Glomerular endothelial cell (primary cell): ENCODE data around the gene ATN1. TPM values are rescaled to one million over a fixed set of nuclear protein-coding genes. Genes with fewer than 3 reads are reported as not detected.
"Not testable (repeated sequence)": the region's sequence is repeated elsewhere in the genome, so short reads cannot be mapped to it uniquely, and the experiment has no call there.

Experiments used
- DNase-seq: peaks from one replicate; pipeline ENCODE4 v3.0.0-alpha.2; 2011; ENCODE audit warnings: low read depth, low spot score; ENCODE audit errors: extremely low read depth
- total RNA-seq: library from RNA; depleted of rRNA; stranded (reverse); fragments of >200 nt; gene quantifications from 2 replicates; pipeline ENCODE4 v1.2.3, GENCODE V29; 2015

ATN1 gene, protein sequence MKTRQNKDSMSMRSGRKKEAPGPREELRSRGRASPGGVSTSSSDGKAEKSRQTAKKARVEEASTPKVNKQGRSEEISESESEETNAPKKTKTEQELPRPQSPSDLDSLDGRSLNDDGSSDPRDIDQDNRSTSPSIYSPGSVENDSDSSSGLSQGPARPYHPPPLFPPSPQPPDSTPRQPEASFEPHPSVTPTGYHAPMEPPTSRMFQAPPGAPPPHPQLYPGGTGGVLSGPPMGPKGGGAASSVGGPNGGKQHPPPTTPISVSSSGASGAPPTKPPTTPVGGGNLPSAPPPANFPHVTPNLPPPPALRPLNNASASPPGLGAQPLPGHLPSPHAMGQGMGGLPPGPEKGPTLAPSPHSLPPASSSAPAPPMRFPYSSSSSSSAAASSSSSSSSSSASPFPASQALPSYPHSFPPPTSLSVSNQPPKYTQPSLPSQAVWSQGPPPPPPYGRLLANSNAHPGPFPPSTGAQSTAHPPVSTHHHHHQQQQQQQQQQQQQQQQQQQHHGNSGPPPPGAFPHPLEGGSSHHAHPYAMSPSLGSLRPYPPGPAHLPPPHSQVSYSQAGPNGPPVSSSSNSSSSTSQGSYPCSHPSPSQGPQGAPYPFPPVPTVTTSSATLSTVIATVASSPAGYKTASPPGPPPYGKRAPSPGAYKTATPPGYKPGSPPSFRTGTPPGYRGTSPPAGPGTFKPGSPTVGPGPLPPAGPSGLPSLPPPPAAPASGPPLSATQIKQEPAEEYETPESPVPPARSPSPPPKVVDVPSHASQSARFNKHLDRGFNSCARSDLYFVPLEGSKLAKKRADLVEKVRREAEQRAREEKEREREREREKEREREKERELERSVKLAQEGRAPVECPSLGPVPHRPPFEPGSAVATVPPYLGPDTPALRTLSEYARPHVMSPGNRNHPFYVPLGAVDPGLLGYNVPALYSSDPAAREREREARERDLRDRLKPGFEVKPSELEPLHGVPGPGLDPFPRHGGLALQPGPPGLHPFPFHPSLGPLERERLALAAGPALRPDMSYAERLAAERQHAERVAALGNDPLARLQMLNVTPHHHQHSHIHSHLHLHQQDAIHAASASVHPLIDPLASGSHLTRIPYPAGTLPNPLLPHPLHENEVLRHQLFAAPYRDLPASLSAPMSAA (N-terminal part only)
- 33.6 and 64.6 TPM in 2 replicates for total RNA-seq

DNA sequence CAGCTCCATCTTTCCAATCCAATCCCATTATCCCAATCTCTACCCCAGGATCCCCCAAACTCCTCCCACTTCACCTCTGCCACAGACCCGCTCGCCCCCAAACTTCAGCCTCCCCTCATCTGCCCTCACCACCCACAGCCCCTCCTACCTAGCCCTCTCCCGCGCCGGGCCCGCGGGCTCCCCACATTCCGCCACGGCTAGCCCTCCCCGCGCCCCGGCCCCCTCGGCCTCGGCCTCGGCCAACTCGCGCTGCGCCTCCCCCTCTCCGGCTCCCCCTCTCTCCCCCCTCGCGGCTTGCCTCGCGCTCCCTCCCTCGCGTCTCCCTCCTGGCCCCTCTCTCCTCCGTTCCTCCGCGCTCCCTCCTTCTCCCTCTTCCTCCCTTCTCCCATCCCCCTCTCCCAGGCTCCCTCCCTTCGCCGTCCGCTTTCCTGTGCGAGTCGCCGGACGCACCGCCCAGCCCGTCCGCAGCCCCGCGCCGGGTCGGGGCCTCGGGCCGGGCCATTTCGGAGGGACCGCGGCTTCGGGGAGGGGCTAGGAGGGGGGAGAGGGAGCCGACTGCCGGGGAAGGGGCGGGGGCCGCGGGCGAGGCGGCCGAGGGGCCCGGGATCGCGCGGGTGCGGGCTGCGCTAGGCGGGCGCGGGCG lies at the start of gene ATN1:
Gene ATN1 (plus strand): TSS at position 581 of the 643 bp plus-strand sequence. CDS start 6,043 bp downstream, outside the sequence.
- DNase-seq = no peak

GRCh38 chr12:6879824-6880223 lies 47.9 kb upstream of the ATN1 start:
- DNase-seq = not testable (repeated sequence)

DNA sequence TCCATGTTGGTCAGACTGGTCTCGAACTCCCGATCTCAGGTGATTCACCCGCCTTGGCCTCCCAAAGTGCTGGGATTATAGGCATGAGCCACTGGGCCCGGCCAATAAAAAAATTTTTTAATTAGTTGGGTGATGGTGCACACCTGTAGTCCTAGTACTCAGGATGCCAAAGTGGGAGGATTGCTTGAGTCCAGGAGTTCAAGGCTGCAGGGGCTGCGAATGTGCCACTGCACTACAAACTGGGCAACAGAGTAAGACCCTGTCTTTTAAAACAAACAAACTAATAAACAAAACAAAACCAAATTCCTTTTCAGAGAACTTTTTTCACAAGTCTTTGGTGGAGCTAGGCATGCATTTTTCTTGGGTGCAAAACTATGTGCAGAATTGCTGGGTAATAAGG lies 44.5 kb upstream of the ATN1 start:
- DNase-seq = no peak

- DNase-seq = no peak
Observed at GRCh38 chr12:6883683-6884082, 44.1 kb upstream of the ATN1 start.

GRCh38 chr12:6884539-6884938 lies 43.2 kb upstream of the ATN1 start:
- no peak for DNase-seq

- not testable (repeated sequence) for DNase-seq
Observed at GRCh38 chr12:6886206-6886999, 41.4 kb upstream of the ATN1 start.

GRCh38 chr12:6887460-6887859 lies 40.3 kb upstream of the ATN1 start:
- no peak for DNase-seq

DNA sequence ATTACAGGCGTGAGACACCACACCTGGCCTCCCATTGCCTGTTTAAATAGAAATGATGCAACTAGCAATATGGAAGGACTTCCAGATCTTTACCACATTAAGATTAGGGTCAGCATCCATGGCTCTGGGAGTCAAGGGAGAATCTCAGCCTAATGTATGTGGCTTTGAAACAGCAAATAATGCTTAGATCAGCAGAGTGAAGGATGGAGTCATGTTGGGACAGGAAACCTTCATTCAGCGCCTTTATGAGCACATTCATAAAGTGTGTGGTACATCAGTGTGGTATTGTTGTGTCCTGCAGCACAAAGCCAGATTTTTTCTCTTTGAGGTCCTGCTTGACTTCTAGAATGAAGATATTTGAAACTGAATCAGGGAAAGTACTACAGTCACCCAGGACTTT lies 39.4 kb upstream of the ATN1 start:
- no peak for DNase-seq

DNA sequence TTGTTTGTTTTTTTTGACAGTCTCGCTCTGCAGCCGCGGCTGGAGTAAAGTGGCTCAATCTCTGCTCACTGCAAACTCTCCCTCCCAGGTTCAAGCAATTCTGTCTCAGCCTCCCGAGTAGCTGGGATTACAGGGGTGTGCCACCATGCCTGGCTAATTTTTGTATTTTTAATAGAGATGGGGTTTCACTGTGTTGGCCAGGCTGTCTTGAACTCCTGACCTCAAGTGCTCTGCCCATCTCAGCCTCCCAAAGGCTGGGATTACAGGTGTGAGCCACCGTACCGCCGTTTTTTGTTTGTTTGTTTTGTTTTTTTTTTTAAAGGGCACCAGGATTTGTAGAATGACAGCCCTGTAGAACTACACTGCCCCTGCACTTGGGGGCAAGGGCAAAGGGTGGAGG lies 39.0 kb upstream of the ATN1 start:
- DNase-seq = not testable (repeated sequence)

DNA sequence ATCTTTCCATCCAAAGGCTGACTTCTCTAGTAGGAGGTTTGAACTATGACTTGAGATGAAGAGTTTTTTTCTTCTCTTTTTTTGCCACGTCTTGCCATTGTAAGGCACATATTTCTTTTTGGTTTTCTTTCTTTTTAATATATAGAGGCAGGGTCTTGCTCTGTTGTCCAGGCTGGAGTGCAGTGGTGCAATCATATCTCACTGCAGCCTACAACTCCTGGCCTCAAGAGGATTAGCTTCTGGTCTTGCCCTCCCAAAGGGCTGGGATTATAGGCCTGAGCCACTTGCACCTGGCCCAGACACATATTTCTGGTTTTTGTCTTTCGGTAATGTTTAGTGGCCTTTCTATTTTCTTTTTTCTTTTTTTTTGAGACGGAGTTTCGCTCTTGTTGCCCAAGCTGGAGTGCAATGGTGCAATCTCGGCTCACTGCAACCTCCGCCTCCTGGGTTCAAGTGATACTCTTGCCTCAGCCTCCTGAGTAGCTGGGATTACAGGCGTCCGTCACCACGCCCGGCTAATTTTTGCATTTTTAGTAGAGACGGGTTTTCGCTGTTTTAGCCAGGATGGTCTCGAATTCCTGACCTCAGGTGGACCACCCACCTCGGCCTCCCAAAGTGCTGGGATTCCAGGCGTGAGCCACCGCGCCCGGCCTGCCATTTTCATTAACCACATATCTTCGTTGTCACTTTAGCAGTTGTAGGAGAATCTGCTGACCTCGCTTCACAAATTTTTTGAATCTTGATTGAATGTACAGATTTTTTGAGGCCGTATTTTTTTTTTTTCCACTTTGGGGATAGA lies 37.8 kb upstream of the ATN1 start:
- DNase-seq = not testable (repeated sequence)

DNA sequence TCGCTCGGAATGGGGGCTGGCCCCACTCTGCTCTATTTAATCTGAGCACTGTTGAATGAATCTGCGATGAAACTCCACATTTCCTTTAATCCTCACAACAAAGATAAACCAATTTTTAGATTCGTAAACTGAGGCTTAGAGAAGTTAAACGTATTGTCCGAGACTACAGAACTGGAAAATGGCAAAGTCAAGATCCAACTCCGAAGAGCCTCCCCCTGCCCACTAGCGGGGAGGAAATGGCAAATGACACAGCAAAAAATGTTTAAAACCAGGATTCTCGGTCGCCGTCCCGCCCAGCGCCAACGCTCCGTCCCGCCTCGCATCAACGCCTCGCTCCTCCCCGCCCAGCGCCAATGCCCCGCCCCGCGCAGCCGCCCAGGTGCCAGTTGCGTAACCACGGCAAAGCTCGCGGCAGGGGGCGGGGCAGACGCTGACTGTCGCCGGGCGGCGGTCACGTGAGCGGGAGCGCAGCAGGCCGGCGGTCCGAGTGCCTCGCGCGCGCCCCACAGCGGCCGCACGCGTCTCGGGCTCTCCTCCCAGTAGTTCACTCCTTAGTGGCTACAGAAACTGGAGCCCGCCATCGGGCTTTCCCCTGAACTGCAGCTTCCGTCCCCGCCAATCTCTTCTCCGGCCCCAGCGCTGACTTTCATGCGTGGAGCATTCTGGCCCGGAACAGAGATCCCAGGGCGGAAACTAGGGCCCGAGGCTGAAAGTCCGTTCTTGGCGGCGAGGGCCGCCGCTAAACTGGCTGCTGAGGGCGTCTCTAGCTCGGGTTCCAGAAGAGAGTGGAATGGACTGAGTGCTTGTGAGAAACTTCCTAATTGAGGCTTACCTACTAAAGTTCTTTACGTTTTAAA lies 36.7 kb upstream of the ATN1 start:
- DNase-seq = no peak

GRCh38 chr12:6891646-6892001 lies 36.1 kb upstream of the ATN1 start:
- DNase-seq = no peak

GRCh38 chr12:6892683-6893082 lies 35.1 kb upstream of the ATN1 start:
- DNase-seq = not testable (repeated sequence)

GRCh38 chr12:6894321-6894720 lies 33.4 kb upstream of the ATN1 start:
- DNase-seq = no peak

GRCh38 chr12:6896846-6897435 lies 30.8 kb upstream of the ATN1 start:
- DNase-seq = no peak

DNA sequence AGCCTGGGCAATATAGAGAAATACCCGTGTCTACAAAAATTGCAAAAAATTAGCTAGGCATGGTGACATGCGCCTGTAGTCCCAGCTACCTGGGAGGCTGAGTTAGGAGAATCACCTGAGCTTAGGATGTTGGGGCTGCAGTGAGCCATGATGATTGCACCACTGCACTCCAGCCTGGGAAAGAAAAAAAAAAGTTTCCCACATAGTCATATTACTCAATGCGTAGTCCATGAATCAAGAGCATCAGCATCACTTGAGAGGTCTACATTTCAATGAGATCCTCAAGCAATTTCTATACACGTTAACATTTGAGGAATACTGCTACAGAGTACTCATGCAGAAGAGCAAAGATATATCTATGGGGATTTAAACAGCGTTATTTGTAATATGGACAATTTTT lies 28.3 kb upstream of the ATN1 start:
- DNase-seq = no peak

DNA sequence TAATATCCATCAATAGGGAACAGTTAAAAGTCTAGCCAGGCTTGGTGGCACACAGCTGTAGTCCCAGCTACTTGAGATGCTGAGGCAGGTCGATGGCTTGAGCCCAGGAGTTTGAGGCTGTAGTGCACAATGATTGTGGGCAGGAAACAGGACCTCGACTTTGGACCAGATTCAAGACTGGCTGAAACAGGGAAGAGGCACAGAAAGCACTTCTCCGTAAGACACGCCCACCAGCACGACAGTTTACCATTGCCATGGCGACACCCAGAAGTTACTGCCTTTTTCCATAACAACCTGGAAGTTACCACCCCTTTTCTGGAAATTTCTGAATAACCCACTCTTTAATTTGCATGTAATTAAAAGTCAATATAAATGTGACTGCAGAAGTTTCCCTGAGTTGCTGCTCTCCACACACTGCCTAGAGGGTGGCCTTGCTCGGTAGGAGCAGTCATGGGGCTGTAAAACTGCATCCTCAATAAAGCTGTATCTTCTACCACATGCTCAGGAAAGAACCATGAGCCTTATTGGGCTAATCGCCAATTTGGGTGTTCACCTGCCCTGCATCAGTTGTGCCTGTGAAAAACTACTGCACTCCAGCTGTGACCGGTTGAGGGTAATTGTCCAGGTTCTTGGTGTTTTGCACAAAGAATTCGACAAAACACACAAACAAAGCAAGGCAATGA lies 27.8 kb upstream of the ATN1 start:
- peak; percentile 33 for DNase-seq
